Liver (tissue), 9 donors: Measurements from ENCODE around the gene DRGX. TPM values are rescaled to one million over a fixed set of nuclear protein-coding genes. Genes with fewer than 3 reads are reported as not detected.

Experiments
- DNase-seq: peaks from one replicate; pipeline ENCODE4 v3.0.0-alpha.2; 2017; ENCODE audit warnings: low spot score
- H3K27ac ChIP-seq, 2 donors: one replicate each; pipeline ENCODE4 v1.7.0; 2013; ENCODE audit warnings: inconsistent platforms in 2 of 2, low read length in 2 of 2, control low read depth in 1 of 2, low read depth in 1 of 2, mild to moderate bottlenecking in 1 of 2
- H3K27me3 ChIP-seq, 4 donors: one replicate each; pipeline versions ENCODE4 v1.6.1 to v1.7.0; 2013; ENCODE audit warnings: low read length in 3 of 4, inconsistent platforms in 1 of 4, mild to moderate bottlenecking in 1 of 4, moderate library complexity in 1 of 4; ENCODE audit not compliant: control insufficient read depth in 4 of 4, insufficient read depth in 4 of 4
- H3K36me3 ChIP-seq, 4 donors: one replicate each; pipeline versions ENCODE4 v1.6.1 to v1.7.0; 2013; ENCODE audit warnings: low read length in 3 of 4, mild to moderate bottlenecking in 3 of 4, low read depth in 1 of 4, moderate library complexity in 1 of 4; ENCODE audit not compliant: control insufficient read depth in 4 of 4, insufficient read depth in 3 of 4
- H3K4me1 ChIP-seq, 4 donors: one replicate each; pipeline versions ENCODE4 v1.6.1 to v1.7.0; 2013; ENCODE audit warnings: low read length in 3 of 4, mild to moderate bottlenecking in 3 of 4, moderate library complexity in 1 of 4; ENCODE audit not compliant: control insufficient read depth in 4 of 4, insufficient read depth in 4 of 4
- H3K4me3 ChIP-seq, 3 donors: one replicate each; pipeline versions ENCODE4 v1.6.1 to v1.7.0; 2013; ENCODE audit warnings: low read length in 3 of 3, control low read depth in 1 of 3, low read depth in 1 of 3, mild to moderate bottlenecking in 1 of 3
- H3K9ac ChIP-seq, 2 donors: one replicate each; pipeline ENCODE4 v1.7.0; 2013; ENCODE audit warnings: low read length in 2 of 2, mild to moderate bottlenecking in 2 of 2, moderate library complexity in 2 of 2, control low read depth in 1 of 2, low read depth in 1 of 2
- H3K9me3 ChIP-seq, 4 donors: one replicate each; pipeline versions ENCODE4 v1.6.1 to v1.7.0; 2013; ENCODE audit warnings: low read length in 3 of 4; ENCODE audit not compliant: control insufficient read depth in 4 of 4
- ATF3 ChIP-seq: IDR thresholded peaks from 2 replicates; pipeline ENCODE4 v1.6.1; 2016; ENCODE audit warnings: antibody characterized with exemption
- CTCF ChIP-seq: fragments of 150-350 bp; IDR thresholded peaks from 2 replicates; pipeline ENCODE4 v1.5.1; 2017; ENCODE audit warnings: improper control_type of control experiment, low read depth, low read length; ENCODE audit not compliant: missing input control
- EGR1 ChIP-seq, 2 donors: IDR thresholded peaks; 2 replicates each; pipeline ENCODE4 v1.6.1; 2016 to 2018; ENCODE audit warnings: antibody characterized with exemption in 2 of 2, low read depth in 2 of 2
- FOXA1 ChIP-seq: IDR thresholded peaks from 2 replicates; pipeline ENCODE4 v1.6.1; 2016; ENCODE audit warnings: antibody characterized with exemption
- FOXA2 ChIP-seq: IDR thresholded peaks from 2 replicates; pipeline ENCODE4 v1.6.1; 2016; ENCODE audit warnings: antibody characterized with exemption
- GABPA ChIP-seq, 2 donors: IDR thresholded peaks in 1 of 2; conservative IDR thresholded peaks in 1 of 2; 2 replicates each; pipeline ENCODE4 v1.6.1; 2016; ENCODE audit warnings: antibody characterized with exemption in 2 of 2, mild to moderate bottlenecking in 1 of 2, moderate library complexity in 1 of 2
- HNF4G ChIP-seq: IDR thresholded peaks from 2 replicates; pipeline ENCODE4 v1.6.1; 2016; ENCODE audit warnings: antibody characterized with exemption
- JUND ChIP-seq, 2 donors: IDR thresholded peaks; 2 replicates each; pipeline ENCODE4 v1.6.1; 2016; ENCODE audit warnings: antibody characterized with exemption in 2 of 2
- NR2F2 ChIP-seq: IDR thresholded peaks from 2 replicates; pipeline ENCODE4 v1.6.1; 2016; ENCODE audit warnings: antibody characterized with exemption
- RAD21 ChIP-seq, 2 donors: IDR thresholded peaks; 2 replicates each; pipeline ENCODE4 v1.6.1; 2016; ENCODE audit warnings: antibody characterized with exemption in 2 of 2, mild to moderate bottlenecking in 2 of 2
- REST ChIP-seq: IDR thresholded peaks from 2 replicates; pipeline ENCODE4 v1.6.1; 2016; ENCODE audit warnings: antibody characterized with exemption, mild to moderate bottlenecking
- RXRA ChIP-seq, 2 donors: IDR thresholded peaks; 2 replicates each; pipeline ENCODE4 v1.6.1; 2017 to 2018; ENCODE audit warnings: antibody characterized with exemption in 2 of 2, mild to moderate bottlenecking in 1 of 2
- SP1 ChIP-seq: IDR thresholded peaks from 2 replicates; pipeline ENCODE4 v1.6.1; 2018; ENCODE audit warnings: antibody characterized with exemption, mild to moderate bottlenecking
- YY1 ChIP-seq: IDR thresholded peaks from 2 replicates; pipeline ENCODE4 v1.6.1; 2016; ENCODE audit warnings: antibody characterized with exemption, mild to moderate bottlenecking
- ZBTB33 ChIP-seq: IDR thresholded peaks from 2 replicates; pipeline ENCODE4 v1.6.1; 2016; ENCODE audit warnings: antibody characterized with exemption
- WGBS: extraction: QIAGEN DNeasy Blood & Tissue Kit; methylation state at CpG from one replicate; pipeline ENCODE4 v1.1.7; 2013; 5-methylcytosine and 5-hydroxymethylcytosine counted together
- polyA plus RNA-seq, 2 donors: library from polyadenylated mRNA; stranded (reverse) in 1 of 2; unstranded in 1 of 2; fragments of 200-250 nt in 1 of 2; fragments of >200 nt in 1 of 2; fragmentation: Nextera tagmentation in 1 of 2; extraction: Ambion mirVana in 1 of 2; gene quantifications; one replicate each; pipeline versions ENCODE4 v1.2.1 to v1.2.3, GENCODE V29; 2013 to 2015
- total RNA-seq, 2 donors: library from RNA; depleted of rRNA; stranded (reverse); fragments of >200 nt; gene quantifications; one replicate each; pipeline ENCODE4 v1.2.3, GENCODE V29; 2014
- donor health status: healthy.
- donor health status: healthy.
- donor health status: healthy.
- donor health status: healthy.
- donor health status: healthy.

Gene DRGX
- total and polyA plus RNA-seq, 4 donors, result not detected

GRCh38 chr10:49382226-49382625 is 13.7 kb downstream of the DRGX start:
- H3K9ac ChIP-seq, result no peak overlapping the region
- no peaks in the 10 kb centered on the region for H3K27me3 ChIP-seq
- no peaks in the 10 kb centered on the region for H3K36me3 ChIP-seq
- 72% methylated on average over 3 of the region's 3 CpGs for WGBS
- TF ChIP-seq REST (no peak), YY1 (no peak), HNF4G (no peak)
- no peaks in the 10 kb centered on the region for H3K9me3 ChIP-seq
- DNase-seq, result no peak
- H3K4me3 ChIP-seq, result no peak overlapping the region
- no peaks in the 10 kb centered on the region for H3K4me1 ChIP-seq
- H3K27ac ChIP-seq, result no peak overlapping the region

- no peak overlapping the region for H3K9ac ChIP-seq
- TF ChIP-seq EGR1 (IDR thresholded peaks at IDR 0.05; ENCODE audit: low read depth in 2 of 2) (no peak), HNF4G (no peak), ZBTB33 (no peak), FOXA2 (no peak), RAD21 (IDR thresholded peaks at IDR 0.05) (no peak), JUND (IDR thresholded peaks at IDR 0.05) (no peak)
- WGBS, result 75% methylated on average over 14 of the region's 14 CpGs
- H3K27ac ChIP-seq, result no peak overlapping the region
- H3K4me1 ChIP-seq, result no peaks in the 10 kb centered on the region
- H3K36me3 ChIP-seq, result no peaks in the 10 kb centered on the region
- no peaks in the 10 kb centered on the region for H3K9me3 ChIP-seq
- H3K27me3 ChIP-seq, result no peaks in the 10 kb centered on the region
- no peak overlapping the region for H3K4me3 ChIP-seq
- no peak for DNase-seq
Observed at GRCh38 chr10:49381111-49381900, 14.6 kb downstream of the DRGX start.

GRCh38 chr10:49379596-49380410 is 16.1 kb downstream of the DRGX start:
- Histone ChIP-seq H3K9ac (no peak overlapping the region), H3K27ac (no peak overlapping the region), H3K9me3 (no peaks in the 10 kb centered on the region), H3K4me3 (no peak overlapping the region), H3K27me3 (no peaks in the 10 kb centered on the region), H3K4me1 (no peaks in the 10 kb centered on the region), H3K36me3 (no peaks in the 10 kb centered on the region)
- 64% methylated on average over 13 of the region's 13 CpGs for WGBS
- no peak for DNase-seq
- TF ChIP-seq FOXA2 (no peak), SP1 (no peak), NR2F2 (no peak), CTCF (no peak), RXRA (IDR thresholded peaks at IDR 0.05) (no peak), FOXA1 (no peak), RAD21 (IDR thresholded peaks at IDR 0.05) (no peak), ATF3 (no peak), EGR1 (IDR thresholded peaks at IDR 0.05; ENCODE audit: low read depth in 2 of 2) (no peak), GABPA (IDR thresholded peaks at IDR 0.05 in 1 of 2, conservative IDR thresholded peaks at IDR 0.05 in 1 of 2) (no peak)
